ENCODE results near the gene NUFIP2. TPM values are rescaled to one million over a fixed set of nuclear protein-coding genes. Genes with fewer than 3 reads are reported as not detected.

Gene NUFIP2
- total RNA-seq, 1 experiment from 2014 or later = 106 TPM

- ChIA-PET CTCF (interaction anchor here (0.5 to 1.5 kb wide), 2 partner anchors 110 to 263 kb away, joined by 4 to 7 read pairs; partner anchors contain the start of gene MYO18A), POLR2A (no interaction called here)
- in situ Hi-C loops (cut with HindIII; ENCODE audit: low pct_unique_long_range_greater_than_20kb, low sequenced_read_pairs) = no loop called here
- intact Hi-C loops (cut with micrococcal nuclease; ENCODE audit: unreplicated experiment) = loop anchor here (5.0 kb wide), 1 partner anchor 102 kb away; the partner anchor contains the start of gene TAOK1
- Histone ChIP-seq H3K27ac (ENCODE audit: low read length) (no peak overlapping the region), H3K27me3 (ENCODE audit: control insufficient read depth, insufficient read depth, low read length) (no peaks in the 10 kb centered on the region), H3K36me3 (ENCODE audit: control insufficient read depth, insufficient read depth, low read length) (peaks cover 40% of the 10 kb centered on the region), H3K9me3 (ENCODE audit: control insufficient read depth, insufficient read depth, low read depth, low read length) (no peaks in the 10 kb centered on the region), H3K4me3 (ENCODE audit: low read depth in 2 of 2, low read length in 2 of 2) (no peak overlapping the region), H3K4me1 (ENCODE audit: control insufficient read depth, insufficient read depth, low read length) (peaks cover 32% of the 10 kb centered on the region; the same call in 1 of the 2 replicates)
- DNase-seq (ENCODE audit: low read depth, low spot score) (no peak), ATAC-seq (no peak)
- BruUV-seq (replicated peaks) = no TSS peak
- TF ChIP-seq TCF7L2 (IDR thresholded peaks at IDR 0.05; ENCODE audit: low read depth, low read length) (no peak), POLR2AphosphoS5 (IDR thresholded peaks at IDR 0.05; ENCODE audit: low read depth, low read length) (no peak), SIN3A (IDR thresholded peaks at IDR 0.05; ENCODE audit: borderline replicate concordance, insufficient read depth, low read depth, low read length) (no peak), REST (IDR thresholded peaks at IDR 0.05; ENCODE audit: insufficient read depth in 1 of 2, low read depth in 2 of 2, low read length in 1 of 2) (no peak)
- TF ChIP-seq, protein P1, sequence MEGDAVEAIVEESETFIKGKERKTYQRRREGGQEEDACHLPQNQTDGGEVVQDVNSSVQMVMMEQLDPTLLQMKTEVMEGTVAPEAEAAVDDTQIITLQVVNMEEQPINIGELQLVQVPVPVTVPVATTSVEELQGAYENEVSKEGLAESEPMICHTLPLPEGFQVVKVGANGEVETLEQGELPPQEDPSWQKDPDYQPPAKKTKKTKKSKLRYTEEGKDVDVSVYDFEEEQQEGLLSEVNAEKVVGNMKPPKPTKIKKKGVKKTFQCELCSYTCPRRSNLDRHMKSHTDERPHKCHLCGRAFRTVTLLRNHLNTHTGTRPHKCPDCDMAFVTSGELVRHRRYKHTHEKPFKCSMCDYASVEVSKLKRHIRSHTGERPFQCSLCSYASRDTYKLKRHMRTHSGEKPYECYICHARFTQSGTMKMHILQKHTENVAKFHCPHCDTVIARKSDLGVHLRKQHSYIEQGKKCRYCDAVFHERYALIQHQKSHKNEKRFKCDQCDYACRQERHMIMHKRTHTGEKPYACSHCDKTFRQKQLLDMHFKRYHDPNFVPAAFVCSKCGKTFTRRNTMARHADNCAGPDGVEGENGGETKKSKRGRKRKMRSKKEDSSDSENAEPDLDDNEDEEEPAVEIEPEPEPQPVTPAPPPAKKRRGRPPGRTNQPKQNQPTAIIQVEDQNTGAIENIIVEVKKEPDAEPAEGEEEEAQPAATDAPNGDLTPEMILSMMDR (IDR thresholded peaks at IDR 0.05) = no peak
Observed at GRCh38 chr17:29289852-29290251, 4.1 kb downstream of the NUFIP2 start.

DNA sequence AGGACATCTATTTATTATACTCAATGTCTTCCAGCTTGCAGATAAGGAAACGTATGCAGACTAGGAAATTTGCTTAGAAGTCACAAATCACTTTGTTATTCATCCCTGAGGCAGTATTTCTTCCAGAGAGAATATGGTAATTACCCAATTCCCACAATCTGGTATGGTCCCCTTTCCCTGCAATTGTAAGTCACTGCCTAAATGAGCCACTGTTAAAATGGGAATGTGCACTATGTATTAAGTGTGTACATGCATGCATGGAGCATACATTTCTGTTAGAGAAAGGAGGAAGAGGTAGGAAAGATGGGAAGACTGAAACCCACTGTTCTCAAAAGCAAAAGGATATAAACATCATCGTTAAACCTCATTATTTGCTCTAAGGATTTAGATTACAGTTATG lies 10.0 kb downstream of the NUFIP2 start:
- TF ChIP-seq, protein P1 (IDR thresholded peaks at IDR 0.05) = no peak
- TF ChIP-seq POLR2AphosphoS5 (IDR thresholded peaks at IDR 0.05; ENCODE audit: low read depth, low read length) (no peak), SIN3A (IDR thresholded peaks at IDR 0.05; ENCODE audit: borderline replicate concordance, insufficient read depth, low read depth, low read length) (no peak), REST (IDR thresholded peaks at IDR 0.05; ENCODE audit: insufficient read depth in 1 of 2, low read depth in 2 of 2, low read length in 1 of 2) (no peak), TCF7L2 (IDR thresholded peaks at IDR 0.05; ENCODE audit: low read depth, low read length) (no peak)
- Histone ChIP-seq H3K27me3 (ENCODE audit: control insufficient read depth, insufficient read depth, low read length) (no peaks in the 10 kb centered on the region), H3K4me1 (ENCODE audit: control insufficient read depth, insufficient read depth, low read length) (peaks cover 16% of the 10 kb centered on the region; the same call in 1 of the 2 replicates), H3K9me3 (ENCODE audit: control insufficient read depth, insufficient read depth, low read depth, low read length) (no peaks in the 10 kb centered on the region), H3K36me3 (ENCODE audit: control insufficient read depth, insufficient read depth, low read length) (peaks cover 53% of the 10 kb centered on the region), H3K4me3 (ENCODE audit: low read depth in 2 of 2, low read length in 2 of 2) (no peak overlapping the region), H3K27ac (ENCODE audit: low read length) (no peak overlapping the region)
- no peak for ATAC-seq
- intact Hi-C loops (cut with micrococcal nuclease; ENCODE audit: unreplicated experiment) (no loop called here), in situ Hi-C loops (cut with HindIII; ENCODE audit: low pct_unique_long_range_greater_than_20kb, low sequenced_read_pairs) (no loop called here)
- no peak for DNase-seq (ENCODE audit: low read depth, low spot score)
- ChIA-PET POLR2A (no interaction called here), CTCF (no interaction called here)
- BruUV-seq (replicated peaks) = no TSS peak

Data from Panc1 (cell line).